PC-9 (cell line): Measurements from ENCODE around the gene ATAD3C. TPM values are rescaled to one million over a fixed set of nuclear protein-coding genes. Genes with fewer than 3 reads are reported as not detected.
A peak's percentile ranks its signal among the peaks of the same experiment; 100 is the strongest.
"Not testable (repeated sequence)": the region's sequence is repeated elsewhere in the genome, so short reads cannot be mapped to it uniquely, and the experiment has no call there.

ENCODE experiments used
- BruUV-seq: library from RNA; stranded (reverse); fragments of 400-500 nt; replicated peaks from 2 replicates; lab custom pipeline; 2021; lab: Mats Ljungman, UMichigan
- CTCF ChIA-PET: fragments of 300-600 bp; sonication (Branson Sonifier 250); formaldehyde crosslinking; loops from one replicate; lab custom pipeline; 2022; ENCODE audit warnings: antibody characterized with exemption; lab: Charles Lee
- POLR2A ChIA-PET: fragments of 300-600 bp; sonication (Branson Sonifier 250); formaldehyde crosslinking; loops from one replicate; lab custom pipeline; 2022; ENCODE audit warnings: antibody characterized with exemption; ENCODE audit not compliant: unreplicated experiment; lab: Charles Lee
- DNase-seq, 2 experiments: peaks; one replicate each; pipeline versions ENCODE4 v3.0.0 to v3.0.0-alpha.2; 2015 to 2022; ENCODE audit warnings: mixed read lengths in 1 of 2
- H2AFZ ChIP-seq: fragments of 200-600 bp; sonication (generic); 2 replicates; pipeline ENCODE4 v1.8.1; 2017; ENCODE audit warnings: antibody characterized with exemption
- H3F3A ChIP-seq: fragments of 200-600 bp; sonication (generic); 2 replicates; pipeline ENCODE4 v1.8.1; 2017; ENCODE audit warnings: antibody characterized with exemption, mild to moderate bottlenecking, low read depth; ENCODE audit not compliant: insufficient read depth
- H3K27ac ChIP-seq: fragments of 200-600 bp; sonication (generic); 2 replicates; pipeline ENCODE4 v1.6.1; 2016; ENCODE audit warnings: mixed run types
- H3K27me3 ChIP-seq: fragments of 200-600 bp; sonication (generic); 2 replicates; pipeline ENCODE4 v1.6.1; 2016; ENCODE audit warnings: low read depth, mixed run types; ENCODE audit not compliant: insufficient read depth
- H3K36me3 ChIP-seq: fragments of 200-600 bp; sonication (generic); 2 replicates; pipeline ENCODE4 v1.6.1; 2016; ENCODE audit warnings: low read depth, mixed run types
- H3K4me1 ChIP-seq: fragments of 200-600 bp; sonication (generic); replicated peaks from 2 replicates; pipeline ENCODE4 v1.6.1; 2016; ENCODE audit warnings: mixed run types; ENCODE audit not compliant: insufficient read depth
- H3K4me2 ChIP-seq: fragments of 200-600 bp; sonication (generic); 2 replicates; pipeline ENCODE4 v1.6.1; 2017; ENCODE audit warnings: mixed run types
- H3K4me3 ChIP-seq: fragments of 200-600 bp; sonication (generic); 2 replicates; pipeline ENCODE4 v1.6.1; 2016; ENCODE audit warnings: mixed run types
- H3K79me2 ChIP-seq: fragments of 200-600 bp; sonication (generic); 2 replicates; pipeline ENCODE4 v1.6.1; 2017; ENCODE audit warnings: low read depth, mixed run types
- H3K9me2 ChIP-seq: fragments of 200-600 bp; sonication (generic); 2 replicates; pipeline ENCODE4 v1.8.1; 2017; ENCODE audit warnings: mild to moderate bottlenecking; ENCODE audit not compliant: insufficient read depth
- H3K9me3 ChIP-seq: fragments of 200-600 bp; sonication (generic); 2 replicates; pipeline ENCODE4 v1.8.1; 2016; ENCODE audit warnings: low read depth; ENCODE audit not compliant: insufficient read depth
- H4K20me1 ChIP-seq: fragments of 200-600 bp; sonication (generic); 2 replicates; pipeline ENCODE4 v1.8.1; 2017; ENCODE audit not compliant: insufficient read depth
- CTCF ChIP-seq: fragments of 200-600 bp; sonication (generic); conservative IDR thresholded peaks from 2 replicates; pipeline ENCODE4 v1.6.1; 2017; ENCODE audit warnings: mixed run types, antibody characterized with exemption, mild to moderate bottlenecking, moderate library complexity
- EZH2 ChIP-seq: fragments of 200-600 bp; sonication (generic); IDR thresholded peaks from 2 replicates; pipeline ENCODE4 v1.8.0; 2017; ENCODE audit warnings: antibody characterized with exemption, low read depth
- intact Hi-C: fragments of 100-400 bp; cut with micrococcal nuclease; formaldehyde crosslinking; loops from one replicate; pipeline ENCODE4 v1.10.0; 2022; ENCODE audit not compliant: unreplicated experiment
- total RNA-seq: library from RNA; stranded (reverse); gene quantifications from 2 replicates; pipeline ENCODE4 v1.2.3, GENCODE V29; 2021

ATAD3C gene
- total RNA-seq, 1 experiment from 2014 or later, result 4.0 TPM

GRCh38 chr1:1471389-1472052 lies 22.0 kb downstream of the ATAD3C start, which contains the start of gene ATAD3B:
Gene ATAD3B (plus strand): TSS chr1:1471765. CDS start chr1:1471885, 120 bp downstream.
- TSS peak; percentile 72 for BruUV-seq
- H3K9me2 ChIP-seq, result no peaks in the 10 kb centered on the region
- intact Hi-C loops, result loop anchor here (1.0 to 2.0 kb wide), 2 partner anchors 9 to 73 kb away; partner anchors contain the start of gene CCNL2
- TF ChIP-seq EZH2, result no peak
- no peak for TF ChIP-seq CTCF
- ChIA-PET CTCF (no interaction called here), POLR2A (interaction anchor here (0.7 kb wide), 1 partner anchor 47 kb away, joined by 4 read pairs; no protein-coding TSS in a partner anchor)
- peak within 1 kb of the TSS; percentile 68 for H3K27ac ChIP-seq
- H3K36me3 ChIP-seq, result no peaks in the 10 kb centered on the region
- peak within 1 kb of the TSS; percentile 99 for H2AFZ ChIP-seq
- DNase-seq, result peak; percentile 79 to 88
- peak within 1 kb of the TSS; percentile 90 for H3K4me3 ChIP-seq
- H3K9me3 ChIP-seq, result no peaks in the 10 kb centered on the region
- H3F3A ChIP-seq, result peaks cover 16% of the 10 kb centered on the region
- peaks cover 22% of the 10 kb centered on the region for H4K20me1 ChIP-seq
- no peaks in the 10 kb centered on the region for H3K27me3 ChIP-seq
- peaks cover 13% of the 10 kb centered on the region; the same call in 1 of the 2 replicates for H3K4me1 ChIP-seq
- H3K4me2 ChIP-seq, result peak within 1 kb of the TSS; percentile 94
- peaks cover 30% of the 10 kb centered on the region for H3K79me2 ChIP-seq

- POLR2A ChIA-PET, H3K9me2 ChIP-seq, H3K9me3 ChIP-seq, intact Hi-C loops, H3K27me3 ChIP-seq, DNase-seq, H3K36me3 ChIP-seq, H3K27ac ChIP-seq, H2AFZ ChIP-seq, CTCF ChIA-PET: not testable (repeated sequence)
- Histone ChIP-seq H3K4me3 (peak overlapping the region; percentile 82), H4K20me1 (peaks cover 27% of the 10 kb centered on the region), H3K79me2 (peaks cover 38% of the 10 kb centered on the region), H3K4me2 (peak overlapping the region; percentile 94), H3K4me1 (peaks cover 13% of the 10 kb centered on the region; the same call in 1 of the 2 replicates), H3F3A (peaks cover 16% of the 10 kb centered on the region)
- TSS peak; percentile 53 for BruUV-seq
Observed at GRCh38 chr1:1472053-1472876, 22.8 kb downstream of the ATAD3C start.

- H3F3A ChIP-seq, H3K36me3 ChIP-seq, H2AFZ ChIP-seq, H3K9me3 ChIP-seq, intact Hi-C loops, H3K4me3 ChIP-seq, H3K27ac ChIP-seq, CTCF ChIA-PET, DNase-seq, POLR2A ChIA-PET, H3K4me1 ChIP-seq, H3K4me2 ChIP-seq, BruUV-seq, H3K9me2 ChIP-seq, H3K27me3 ChIP-seq: not testable (repeated sequence)
- peaks cover 43% of the 10 kb centered on the region for H3K79me2 ChIP-seq
- H4K20me1 ChIP-seq, result peaks cover 27% of the 10 kb centered on the region
Observed at GRCh38 chr1:1476011-1476410, 26.5 kb downstream of the ATAD3C start.

GRCh38 chr1:1477206-1477605 lies 27.7 kb downstream of the ATAD3C start:
- peaks cover 43% of the 10 kb centered on the region for H3K79me2 ChIP-seq
- no TSS peak for BruUV-seq
- TF ChIP-seq CTCF, result no peak
- TF ChIP-seq EZH2, result no peak
- H3K4me1 ChIP-seq, result peaks cover 6% of the 10 kb centered on the region; the same call in 1 of the 2 replicates
- H3K4me2 ChIP-seq, result no peak overlapping the region
- H2AFZ ChIP-seq, result no peak overlapping the region
- H3K36me3 ChIP-seq, result no peaks in the 10 kb centered on the region
- no peaks in the 10 kb centered on the region for H3K9me3 ChIP-seq
- CTCF ChIA-PET, result no interaction called here
- POLR2A ChIA-PET, result no interaction called here
- DNase-seq, result no peak
- peaks cover 27% of the 10 kb centered on the region for H4K20me1 ChIP-seq
- H3K27me3 ChIP-seq, result no peaks in the 10 kb centered on the region
- H3K27ac ChIP-seq, result no peak overlapping the region
- H3K9me2 ChIP-seq, result no peaks in the 10 kb centered on the region
- intact Hi-C loops, result no loop called here
- peaks cover 5% of the 10 kb centered on the region for H3F3A ChIP-seq
- H3K4me3 ChIP-seq, result no peak overlapping the region
